ENCODE measurements around the gene PELI3.

Gene PELI3

GRCh38 chr11:66464916-66465315 is 1.8 kb upstream of the PELI3 start:
- TF ChIP-seq, protein P1, sequence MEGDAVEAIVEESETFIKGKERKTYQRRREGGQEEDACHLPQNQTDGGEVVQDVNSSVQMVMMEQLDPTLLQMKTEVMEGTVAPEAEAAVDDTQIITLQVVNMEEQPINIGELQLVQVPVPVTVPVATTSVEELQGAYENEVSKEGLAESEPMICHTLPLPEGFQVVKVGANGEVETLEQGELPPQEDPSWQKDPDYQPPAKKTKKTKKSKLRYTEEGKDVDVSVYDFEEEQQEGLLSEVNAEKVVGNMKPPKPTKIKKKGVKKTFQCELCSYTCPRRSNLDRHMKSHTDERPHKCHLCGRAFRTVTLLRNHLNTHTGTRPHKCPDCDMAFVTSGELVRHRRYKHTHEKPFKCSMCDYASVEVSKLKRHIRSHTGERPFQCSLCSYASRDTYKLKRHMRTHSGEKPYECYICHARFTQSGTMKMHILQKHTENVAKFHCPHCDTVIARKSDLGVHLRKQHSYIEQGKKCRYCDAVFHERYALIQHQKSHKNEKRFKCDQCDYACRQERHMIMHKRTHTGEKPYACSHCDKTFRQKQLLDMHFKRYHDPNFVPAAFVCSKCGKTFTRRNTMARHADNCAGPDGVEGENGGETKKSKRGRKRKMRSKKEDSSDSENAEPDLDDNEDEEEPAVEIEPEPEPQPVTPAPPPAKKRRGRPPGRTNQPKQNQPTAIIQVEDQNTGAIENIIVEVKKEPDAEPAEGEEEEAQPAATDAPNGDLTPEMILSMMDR (IDR thresholded peaks at IDR 0.05; ENCODE audit: low read length, missing control alignments) = no peak
- no peak overlapping the region for H3K4me3 ChIP-seq (replicated peaks; ENCODE audit: low read depth, low read length)
- no peak for DNase-seq (ENCODE audit: low read depth)

DNA sequence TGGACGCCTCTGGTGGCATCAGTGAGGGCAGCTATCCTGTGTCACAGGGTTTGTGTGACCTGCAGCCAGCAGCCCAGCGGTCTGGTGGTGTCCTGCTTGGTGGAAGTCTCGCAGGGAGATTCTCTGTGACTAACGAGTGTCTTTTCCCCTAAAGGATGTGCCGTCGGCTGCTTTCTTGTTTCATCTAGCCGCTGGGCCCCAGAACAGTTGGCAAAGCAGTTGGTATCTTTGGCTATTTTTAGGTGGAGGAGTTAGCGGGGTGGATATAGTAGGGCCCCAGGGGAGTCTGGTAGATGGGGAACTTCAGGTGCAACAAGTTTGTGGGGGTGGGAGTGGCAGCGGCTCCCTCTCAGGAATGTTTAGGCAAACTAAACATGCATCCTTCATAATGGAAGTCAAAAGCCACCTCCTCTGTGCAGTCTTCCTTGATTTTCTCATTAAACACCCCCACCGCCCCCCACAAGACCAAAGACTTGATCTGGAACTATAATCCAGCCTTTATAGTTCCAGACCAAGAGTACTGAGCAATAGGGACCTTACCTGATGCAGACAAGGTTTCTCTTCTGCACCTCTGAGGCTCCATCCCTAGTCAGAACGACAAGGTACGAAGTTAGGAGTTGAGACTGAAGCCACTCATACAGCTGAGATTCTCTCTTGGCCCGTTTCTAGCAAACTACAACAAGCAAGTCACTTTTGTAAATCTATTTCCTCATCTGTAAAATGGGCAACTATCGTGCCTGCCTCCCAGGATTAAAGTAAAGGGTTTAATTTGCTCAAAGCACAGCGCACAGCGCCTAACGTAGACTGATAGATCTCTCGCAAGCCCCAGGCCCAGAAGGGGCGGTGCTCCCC is 1.1 kb upstream of the PELI3 start:
- no peak for DNase-seq (ENCODE audit: low read depth)
- TF ChIP-seq, protein P1 (IDR thresholded peaks at IDR 0.05; ENCODE audit: low read length, missing control alignments) = no peak
- H3K4me3 ChIP-seq (replicated peaks; ENCODE audit: low read depth, low read length) = peak overlapping the region; percentile 64

- H3K4me3 ChIP-seq (replicated peaks; ENCODE audit: low read depth, low read length) = peak overlapping the region; percentile 64
- TF ChIP-seq, protein P1 (IDR thresholded peaks at IDR 0.05; ENCODE audit: low read length, missing control alignments) = no peak
- peak; percentile 38 for DNase-seq (ENCODE audit: low read depth)
Measured at GRCh38 chr11:66467034-66467659, 442 bp downstream of the PELI3 start.

GRCh38 chr11:66467756-66468155 is 1.1 kb downstream of the PELI3 start:
- peak overlapping the region; percentile 64 for H3K4me3 ChIP-seq (replicated peaks; ENCODE audit: low read depth, low read length)
- DNase-seq (ENCODE audit: low read depth) = no peak
- TF ChIP-seq, protein P1 (IDR thresholded peaks at IDR 0.05; ENCODE audit: low read length, missing control alignments) = no peak

DNA sequence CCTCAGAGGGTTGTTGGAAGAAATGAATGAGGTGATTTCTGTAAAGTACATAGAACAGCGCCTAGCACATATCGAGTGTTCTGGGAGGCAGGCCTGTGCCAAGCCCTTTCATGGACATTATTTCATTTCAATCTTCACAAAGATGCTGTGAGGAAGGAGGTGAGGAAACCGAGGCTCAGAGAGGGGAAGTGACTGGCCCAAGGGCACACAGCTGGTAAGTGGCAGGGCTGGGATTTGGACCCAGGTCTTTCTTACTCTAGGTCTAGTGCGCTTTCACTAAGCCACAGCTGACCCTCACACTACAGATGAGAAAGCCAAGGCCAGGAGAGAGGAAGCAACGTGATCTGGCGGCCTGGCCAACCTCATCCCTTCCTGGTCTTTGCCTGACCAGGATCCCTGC is 2.0 kb downstream of the PELI3 start:
- H3K4me3 ChIP-seq (replicated peaks; ENCODE audit: low read depth, low read length) = no peak overlapping the region
- DNase-seq (ENCODE audit: low read depth) = no peak
- TF ChIP-seq, protein P1 (IDR thresholded peaks at IDR 0.05; ENCODE audit: low read length, missing control alignments) = no peak

DNA sequence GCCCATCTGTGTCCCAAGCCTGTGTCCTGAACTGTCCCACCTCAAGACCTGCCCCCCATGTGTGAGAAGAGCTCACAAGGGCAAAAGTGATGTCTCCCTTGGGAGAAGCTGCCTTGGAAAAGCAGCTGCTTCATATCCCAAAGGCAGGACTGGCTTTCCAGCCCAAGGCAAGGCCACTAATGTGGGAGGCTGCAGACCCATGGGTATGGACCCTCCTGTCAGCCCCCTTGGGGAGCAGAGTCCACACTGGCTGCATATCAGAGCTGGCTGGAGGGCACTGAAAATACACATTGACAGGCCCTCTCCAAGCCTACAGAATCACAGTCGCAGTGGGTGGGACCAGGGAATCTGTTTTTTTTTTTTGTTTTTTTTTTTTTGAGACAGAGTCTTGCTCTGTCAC is 2.7 kb downstream of the PELI3 start:
- no peak overlapping the region for H3K4me3 ChIP-seq (replicated peaks; ENCODE audit: low read depth, low read length)
- no peak for DNase-seq (ENCODE audit: low read depth)
- TF ChIP-seq, protein P1 (IDR thresholded peaks at IDR 0.05; ENCODE audit: low read length, missing control alignments) = no peak
